K562 (cell line): ENCODE data around the gene CAMSAP3. TPM values are rescaled to one million over a fixed set of nuclear protein-coding genes. Genes with fewer than 3 reads are reported as not detected.

Experiments
- ATAC-seq: fragments of 200-7000 bp; cut with Tn5 transposase; 3 replicates; pipeline ENCODE4 v1.9.1; 2020; ENCODE audit warnings: moderate library complexity
- BruUV-seq: library from RNA; stranded (reverse); fragments of 400-500 nt; replicated peaks from 2 replicates; lab custom pipeline; 2021; lab: Mats Ljungman, UMichigan
- CTCF ChIA-PET: fragments of 300-600 bp; formaldehyde crosslinking; extraction: SDS; loops from one replicate; lab custom pipeline; 2021; ENCODE audit warnings: low intra/inter-chr PET ratio; lab: Yijun Ruan, JAX
- POLR2A ChIA-PET: fragments of 300-600, 350-650 bp; sonication (Branson Sonifier 250); formaldehyde crosslinking; extraction: SDS; loops from one replicate; lab custom pipeline; 2021; ENCODE audit warnings: antibody characterized with exemption, inconsistent platforms; lab: Yijun Ruan, JAX
- DNase-seq, 4 experiments: peaks; one replicate each; pipeline versions ENCODE4 v3.0.0 to v3.0.0-alpha.2; 2011 to 2018; ENCODE audit warnings: low spot score in 3 of 4, mixed read lengths in 3 of 4; ENCODE audit errors: extremely low read depth in 1 of 4
- FAIRE-seq: peaks from 2 replicates; lab custom pipeline; 2011; peaks lifted over from hg19 to GRCh38; lab: Jason Lieb, UNC
- H2AFZ ChIP-seq: 2 replicates; pipeline ENCODE4 v1.6.0; 2011; ENCODE audit warnings: low read depth, low read length, control low read depth, inconsistent platforms
- H3K27ac ChIP-seq: fragments of 200-600 bp; 3 replicates; pipeline ENCODE4 v1.8.0; 2011; ENCODE audit warnings: low read depth, mild to moderate bottlenecking, control low read depth, inconsistent platforms, low read length, moderate library complexity, mixed read lengths; ENCODE audit errors: extremely low read depth
- H3K27me3 ChIP-seq, 2 experiments: fragments of 300-600 bp in 1 of 2; 2 replicates in 1 of 2; 3 replicates in 1 of 2; pipeline versions ENCODE4 v1.6.0 to v1.8.0; 2011; ENCODE audit warnings: inconsistent platforms in 2 of 2, low read length in 2 of 2, mild to moderate bottlenecking in 1 of 2, mixed read lengths in 1 of 2, moderate library complexity in 1 of 2; ENCODE audit not compliant: control insufficient read depth in 2 of 2, insufficient read depth in 2 of 2
- H3K36me3 ChIP-seq: fragments of 300-600 bp; 3 replicates; pipeline ENCODE4 v1.8.0; 2011; ENCODE audit warnings: mild to moderate bottlenecking, low read length, inconsistent platforms; ENCODE audit not compliant: control insufficient read depth, insufficient read depth
- H3K4me1 ChIP-seq, 2 experiments: fragments of 200-600 bp in 1 of 2; replicated peaks in 1 of 2; 2 replicates in 1 of 2; 3 replicates in 1 of 2; pipeline versions ENCODE4 v1.5.1 to v1.8.0; 2011; ENCODE audit warnings: inconsistent platforms in 2 of 2, low read length in 2 of 2, mild to moderate bottlenecking in 1 of 2, mixed read lengths in 1 of 2, moderate library complexity in 1 of 2; ENCODE audit not compliant: control insufficient read depth in 2 of 2, insufficient read depth in 2 of 2
- H3K4me2 ChIP-seq: 2 replicates; pipeline ENCODE4 v1.6.1; 2011; ENCODE audit warnings: low read length, control low read depth, inconsistent platforms, mixed read lengths; ENCODE audit not compliant: insufficient read depth
- H3K4me3 ChIP-seq: fragments of 200-600 bp; sonication (generic), shearing (Covaris generic); 2 replicates; pipeline ENCODE4 v1.5.1; 2016; ENCODE audit warnings: control low read depth, inconsistent platforms
- H3K79me2 ChIP-seq: fragments of 200-600 bp; 3 replicates; pipeline ENCODE4 v1.8.0; 2011; ENCODE audit warnings: low read length, inconsistent platforms; ENCODE audit not compliant: control insufficient read depth, insufficient read depth
- H3K9ac ChIP-seq, 2 experiments: 2 replicates each; pipeline versions ENCODE4 v1.6.0 to v1.6.1; 2011; ENCODE audit warnings: low read depth in 2 of 2, low read length in 2 of 2, control low read depth in 1 of 2, inconsistent platforms in 1 of 2, mild to moderate bottlenecking in 1 of 2, mixed read lengths in 1 of 2; ENCODE audit not compliant: insufficient read depth in 1 of 2
- H3K9me1 ChIP-seq: one replicate; pipeline ENCODE4 v1.6.0; 2011; ENCODE audit warnings: inconsistent platforms, mild to moderate bottlenecking, low read length, moderate library complexity; ENCODE audit not compliant: control insufficient read depth, insufficient read depth
- H3K9me3 ChIP-seq: replicated peaks from 2 replicates; pipeline ENCODE4 v1.5.1; 2011; ENCODE audit warnings: low read depth, low read length, inconsistent platforms; ENCODE audit not compliant: control insufficient read depth, insufficient read depth
- H4K20me1 ChIP-seq: replicated peaks from 2 replicates; pipeline ENCODE4 v1.6.1; 2011; ENCODE audit warnings: low read length, inconsistent platforms, mixed read lengths; ENCODE audit not compliant: control insufficient read depth, insufficient read depth
- ASH1L ChIP-seq: fragments of 450-650 bp; IDR thresholded peaks from 2 replicates; pipeline ENCODE4 v1.6.1; 2018; ENCODE audit warnings: borderline replicate concordance, mild to moderate bottlenecking, low read depth; ENCODE audit not compliant: partially characterized antibody
- CREB1 ChIP-seq, 2 experiments: sonication (generic) in 1 of 2; formaldehyde crosslinking in 1 of 2; IDR thresholded peaks; 2 replicates each; pipeline versions ENCODE4 v1.6.1 to v1.8.0; 2012 to 2022; ENCODE audit warnings: inconsistent platforms in 1 of 2, mild to moderate bottlenecking in 1 of 2, missing genetic modification reagents in 1 of 2, moderate library complexity in 1 of 2
- DIDO1 ChIP-seq: fragments of 450-650 bp; IDR thresholded peaks from 2 replicates; pipeline ENCODE4 v1.6.1; 2016; ENCODE audit warnings: low read depth, missing biosample characterization, missing genetic modification characterization
- FOSL1 ChIP-seq: fragments of 200-800 bp; sonication (Bioruptor generic); conservative IDR thresholded peaks from 2 replicates; pipeline ENCODE4 v1.6.1; 2016; ENCODE audit warnings: missing genetic modification characterization, missing compliant biosample characterization
- FOXK2 ChIP-seq, 2 experiments: fragments of 450-650 bp; IDR thresholded peaks in 1 of 2; conservative IDR thresholded peaks in 1 of 2; 2 replicates each; pipeline ENCODE4 v1.6.1; 2016; ENCODE audit warnings: low read depth in 2 of 2, mild to moderate bottlenecking in 1 of 2
- JUND ChIP-seq, 2 experiments: IDR thresholded peaks; 2 replicates in 1 of 2; 3 replicates in 1 of 2; pipeline ENCODE4 v1.6.1; 2011; ENCODE audit warnings: borderline replicate concordance in 2 of 2, low read depth in 2 of 2, low read length in 2 of 2, improper control_type of control experiment in 1 of 2, missing biosample characterization in 1 of 2, missing genetic modification characterization in 1 of 2, missing genetic modification reagents in 1 of 2
- MAFK ChIP-seq: IDR thresholded peaks from 2 replicates; pipeline ENCODE4 v1.6.1; 2011; ENCODE audit warnings: low read length, improper control_type of control experiment
- POLR2A ChIP-seq: fragments of 450-650 bp; conservative IDR thresholded peaks from 2 replicates; pipeline ENCODE4 v1.6.1; 2016
- PTBP1 ChIP-seq: fragments of 200-400 bp; formaldehyde crosslinking; IDR thresholded peaks from 2 replicates; pipeline ENCODE4 v1.6.1; 2017; ENCODE audit warnings: low read depth, low read length
- RB1 ChIP-seq: fragments of 450-650 bp; IDR thresholded peaks from 2 replicates; pipeline ENCODE4 v1.6.1; 2017; ENCODE audit warnings: low read depth, mild to moderate bottlenecking
- RBFOX2 ChIP-seq: fragments of 200-400 bp; formaldehyde crosslinking; IDR thresholded peaks from 2 replicates; pipeline ENCODE4 v1.6.1; 2017; ENCODE audit warnings: low read depth, mild to moderate bottlenecking, low read length, moderate library complexity
- RBM22 ChIP-seq: fragments of 200-400 bp; formaldehyde crosslinking; IDR thresholded peaks from 2 replicates; pipeline ENCODE4 v1.6.1; 2018; ENCODE audit warnings: low read length, low read depth; ENCODE audit not compliant: poor library complexity, severe bottlenecking
- SIN3A ChIP-seq, 2 experiments: fragments of 150-350 bp in 1 of 2; IDR thresholded peaks; 2 replicates each; pipeline ENCODE4 v1.6.1; 2011 to 2016; ENCODE audit warnings: borderline replicate concordance in 2 of 2, low read depth in 2 of 2, low read length in 2 of 2, mild to moderate bottlenecking in 2 of 2, moderate library complexity in 2 of 2; ENCODE audit not compliant: control insufficient read depth in 1 of 2
- SNRNP70 ChIP-seq: fragments of 200-400 bp; formaldehyde crosslinking; optimal IDR thresholded peaks from 2 replicates; pipeline ENCODE3; 2017; ENCODE audit warnings: low read depth, low read length
- TSC22D4 ChIP-seq: fragments of 450-650 bp; IDR thresholded peaks from 2 replicates; pipeline ENCODE4 v1.6.1; 2016; ENCODE audit warnings: missing genetic modification characterization, missing biosample characterization, control low read depth
- ZNF24 ChIP-seq: fragments of 450-650 bp; IDR thresholded peaks from 2 replicates; pipeline ENCODE4 v1.6.1; 2016
- ZNF3 ChIP-seq: fragments of 250-450 bp; sonication (Bioruptor Pico); IDR thresholded peaks from 2 replicates; pipeline ENCODE4 v1.5.0; 2021; ENCODE audit warnings: mild to moderate bottlenecking, moderate library complexity
- ZNF778 ChIP-seq: fragments of 450-650 bp; formaldehyde crosslinking; IDR thresholded peaks from 2 replicates; pipeline ENCODE4 v1.4.0; 2020; ENCODE audit warnings: mild to moderate bottlenecking, moderate library complexity
- ZNF785 ChIP-seq: fragments of 250-450 bp; sonication (Bioruptor Pico); IDR thresholded peaks from 2 replicates; pipeline ENCODE4 v1.4.0; 2020; ENCODE audit warnings: mild to moderate bottlenecking
- WGBS: fragments of 100-300 bp; shearing (Covaris generic); methylation state at CpG from one replicate; pipeline ENCODE4 v1.1.6; 2016; ENCODE audit warnings: low coverage, mixed read lengths; ENCODE audit not compliant: insufficient coverage; ENCODE audit errors: missing lambda C conversion rate; 5-methylcytosine and 5-hydroxymethylcytosine counted together
- in situ Hi-C: fragments of 300-500 bp; cut with MboI; formaldehyde crosslinking; loops from 4 replicates; pipeline ENCODE4 v1.15.0; 2018; ENCODE audit warnings: inconsistent platforms, mixed read lengths
- intact Hi-C: fragments of 100-400 bp; cut with micrococcal nuclease; formaldehyde crosslinking; loops from 2 replicates; pipeline ENCODE4 v1.14.2; 2022
- polyA plus RNA-seq, 8 experiments: library from polyadenylated mRNA; depleted of rRNA in 4 of 8; stranded (reverse) in 5 of 8; unstranded in 3 of 8; fragments of >200 nt; fragmentation: Nextera tagmentation in 2 of 8; fragmentation: Illumina TruSeq in 1 of 8; extraction: Ambion mirVana in 2 of 8; extraction: Trizol in 1 of 8; gene quantifications; 2 replicates each; pipeline versions ENCODE4 v1.2.1 to v1.2.3, GENCODE V29; 2011 to 2014; ENCODE audit warnings: inconsistent platforms in 1 of 8, missing spikeins in 1 of 8
- total RNA-seq, 7 experiments: library from RNA; depleted of rRNA in 6 of 7; stranded (reverse); fragments of >200 nt in 6 of 7; fragmentation: Illumina TruSeq in 2 of 7; extraction: Trizol in 2 of 7; gene quantifications; 2 replicates each; pipeline versions ENCODE4 v1.2.1 to v1.2.3, GENCODE V29; 2011 to 2021; ENCODE audit warnings: low replicate concordance in 1 of 7
- TF ChIP-seq, protein P1 (sequence below): sonication (generic); formaldehyde crosslinking; IDR thresholded peaks from 2 replicates; pipeline ENCODE4 v1.8.0; 2022; ENCODE audit warnings: missing genetic modification reagents, mild to moderate bottlenecking, moderate library complexity, borderline replicate concordance
- TF ChIP-seq, protein P2 (sequence below): fragments of 450-650 bp; formaldehyde crosslinking; conservative IDR thresholded peaks from 2 replicates; pipeline ENCODE4 v1.4.0; 2022; ENCODE audit warnings: mild to moderate bottlenecking, missing genetic modification characterization

Gene CAMSAP3
- total and polyA plus RNA-seq, 9 of the 15 experiments (the other 6 are each of a cell fraction or from before 2014, with no cell fraction given), result 0.01 to 0.89 (median 0.22) TPM; not detected in 1

DNA sequence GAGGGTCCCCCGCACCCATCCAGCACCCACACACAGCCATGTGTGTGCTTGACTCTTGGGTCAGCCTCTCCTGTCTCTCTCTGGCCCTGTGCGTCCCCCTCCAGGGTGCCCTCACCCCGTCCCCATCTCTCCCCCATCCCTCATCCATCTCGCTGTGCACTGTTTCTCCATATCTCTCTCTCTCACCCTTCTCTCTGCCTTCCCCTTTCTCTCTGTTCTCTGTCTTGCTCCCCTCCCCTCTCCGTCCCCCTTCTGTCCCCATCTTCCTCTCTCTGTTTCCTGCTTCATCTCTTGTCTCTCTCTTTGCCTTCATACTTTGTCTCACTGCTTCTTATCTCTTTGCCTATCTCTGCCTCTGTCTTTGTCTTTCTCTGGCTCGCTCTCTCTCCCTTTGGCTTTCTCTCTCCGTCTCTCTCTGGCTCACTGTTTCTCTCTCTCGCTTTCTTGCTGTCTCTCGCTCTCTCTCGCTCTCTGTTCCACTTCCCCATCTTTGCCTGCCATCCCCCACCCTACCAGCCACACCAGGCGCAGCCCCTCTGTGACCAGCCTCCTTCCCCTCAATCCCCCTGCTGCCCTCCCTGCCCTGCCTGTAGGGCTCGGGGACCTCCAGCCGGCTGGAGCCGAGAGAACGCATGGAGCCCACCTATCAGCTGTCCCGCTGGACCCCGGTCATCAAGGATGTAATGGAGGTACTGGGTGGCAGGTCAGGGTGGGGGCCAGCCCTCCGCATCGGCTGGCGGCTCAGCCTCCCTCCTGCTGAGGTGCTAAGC lies 50.2 kb downstream of the CAMSAP3 start:
- Histone ChIP-seq H3K4me2 (no peak overlapping the region), H3K79me2 (no peaks in the 10 kb centered on the region; the same call in 2 of the 3 replicates), H3K9ac (peak overlapping the region in 1 of 2 experiments; percentile 45; a peak in 1 of 4 replicates), H2AFZ (no peak overlapping the region), H3K36me3 (peaks cover 50% of the 10 kb centered on the region; the same call in 2 of the 3 replicates), H3K4me1 (peaks cover 0 to 59% of the 10 kb centered on the region in 2 experiments; a peak in 4 of 5 replicates), H3K9me3 (no peaks in the 10 kb centered on the region), H4K20me1 (peaks cover 7% of the 10 kb centered on the region), H3K9me1 (no peaks in the 10 kb centered on the region), H3K27me3 (no peaks in the 10 kb centered on the region), H3K27ac (no peak overlapping the region; the same call in 2 of the 3 replicates), H3K4me3 (no peak overlapping the region)
- ChIA-PET CTCF (no interaction called here), POLR2A (no interaction called here)
- FAIRE-seq (no peak), ATAC-seq (no peak), DNase-seq (no peak)
- in situ Hi-C loops, result no loop called here
- BruUV-seq, result no TSS peak
- WGBS, result 94% methylated on average over 12 of the region's 20 CpGs
- intact Hi-C loops, result no loop called here
- TF ChIP-seq ASH1L, result no peak
- 0 out of 2 replicates have a peak, but pooled peaks have one; percentile 21 for TF ChIP-seq POLR2A
- TF ChIP-seq CREB1 (IDR thresholded peaks at IDR 0.05), result no peak
- TF ChIP-seq CREB1 (CRISPR knock-in tag; IDR thresholded peaks at IDR 0.05), result no peak
- TF ChIP-seq JUND (IDR thresholded peaks at IDR 0.05; ENCODE audit: borderline replicate concordance, low read depth, low read length), result no peak
- TF ChIP-seq JUND (tag; IDR thresholded peaks at IDR 0.05; ENCODE audit: borderline replicate concordance, low read depth, low read length), result no peak
- TF ChIP-seq ZNF3 (CRISPR knock-in tag), result no peak
- no peak for TF ChIP-seq SIN3A (IDR thresholded peaks at IDR 0.05; ENCODE audit: borderline replicate concordance in 2 of 2, control insufficient read depth in 1 of 2, low read depth in 2 of 2, low read length in 2 of 2)
- no peak for TF ChIP-seq ZNF785 (CRISPR knock-in tag)
- no peak for TF ChIP-seq MAFK
- TF ChIP-seq RBFOX2, result peak; percentile 59
- no peak for TF ChIP-seq ZNF778
- TF ChIP-seq FOSL1 (tag), result no peak
- no peak for TF ChIP-seq SNRNP70
- no peak for TF ChIP-seq RB1
- TF ChIP-seq PTBP1, result peak; percentile 85
- TF ChIP-seq DIDO1 (tag), result no peak
- TF ChIP-seq, protein P1, sequence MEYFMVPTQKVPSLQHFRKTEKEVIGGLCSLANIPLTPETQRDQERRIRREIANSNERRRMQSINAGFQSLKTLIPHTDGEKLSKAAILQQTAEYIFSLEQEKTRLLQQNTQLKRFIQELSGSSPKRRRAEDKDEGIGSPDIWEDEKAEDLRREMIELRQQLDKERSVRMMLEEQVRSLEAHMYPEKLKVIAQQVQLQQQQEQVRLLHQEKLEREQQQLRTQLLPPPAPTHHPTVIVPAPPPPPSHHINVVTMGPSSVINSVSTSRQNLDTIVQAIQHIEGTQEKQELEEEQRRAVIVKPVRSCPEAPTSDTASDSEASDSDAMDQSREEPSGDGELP (CRISPR knock-in tag), result no peak
- TF ChIP-seq, protein P2, sequence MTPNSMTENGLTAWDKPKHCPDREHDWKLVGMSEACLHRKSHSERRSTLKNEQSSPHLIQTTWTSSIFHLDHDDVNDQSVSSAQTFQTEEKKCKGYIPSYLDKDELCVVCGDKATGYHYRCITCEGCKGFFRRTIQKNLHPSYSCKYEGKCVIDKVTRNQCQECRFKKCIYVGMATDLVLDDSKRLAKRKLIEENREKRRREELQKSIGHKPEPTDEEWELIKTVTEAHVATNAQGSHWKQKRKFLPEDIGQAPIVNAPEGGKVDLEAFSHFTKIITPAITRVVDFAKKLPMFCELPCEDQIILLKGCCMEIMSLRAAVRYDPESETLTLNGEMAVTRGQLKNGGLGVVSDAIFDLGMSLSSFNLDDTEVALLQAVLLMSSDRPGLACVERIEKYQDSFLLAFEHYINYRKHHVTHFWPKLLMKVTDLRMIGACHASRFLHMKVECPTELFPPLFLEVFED (CRISPR knock-in tag), result no peak
- TF ChIP-seq RBM22, result peak; percentile 29
- TF ChIP-seq ZNF24, result no peak
- no peak for TF ChIP-seq TSC22D4 (tag)
- no peak for TF ChIP-seq FOXK2 (conservative IDR thresholded peaks at IDR 0.05 in 1 of 2, IDR thresholded peaks at IDR 0.05 in 1 of 2; ENCODE audit: low read depth in 2 of 2)
